Panc1 (cell line): ENCODE measurements around the gene RAB6D. TPM values are rescaled to one million over a fixed set of nuclear protein-coding genes. Genes with fewer than 3 reads are reported as not detected.
A peak's percentile ranks its signal among the peaks of the same experiment; 100 is the strongest.
"Not testable (repeated sequence)": the region's sequence is repeated elsewhere in the genome, so short reads cannot be mapped to it uniquely, and the experiment has no call there.

Experiments
- ATAC-seq: fragments of 200-7000 bp; cut with Tn5 transposase; 2 replicates; pipeline ENCODE4 v1.9.1; 2020; ENCODE audit warnings: mild to moderate bottlenecking, moderate library complexity
- Bru-seq: library from RNA; stranded (reverse); fragments of 400-500 nt; gene quantifications from one replicate; lab custom pipeline; 2021; lab: Mats Ljungman, UMichigan
- BruChase-seq, 2 experiments: library from RNA; stranded (reverse); fragments of 400-500 nt; gene quantifications; one replicate each; lab custom pipeline; 2021; lab: Mats Ljungman, UMichigan
- BruUV-seq: library from RNA; stranded (reverse); fragments of 400-500 nt; replicated peaks from 2 replicates; lab custom pipeline; 2021; lab: Mats Ljungman, UMichigan
- CTCF ChIA-PET: fragments of 300-600 bp; sonication (Branson Sonifier 250); formaldehyde crosslinking; loops from one replicate; lab custom pipeline; 2022; ENCODE audit warnings: antibody characterized with exemption; lab: Charles Lee
- POLR2A ChIA-PET: fragments of 300-600 bp; sonication (Branson Sonifier 250); formaldehyde crosslinking; loops from one replicate; lab custom pipeline; 2022; ENCODE audit warnings: antibody characterized with exemption; lab: Charles Lee
- DNase-seq: peaks from one replicate; pipeline ENCODE4 v3.0.0-alpha.2; 2010; ENCODE audit warnings: low read depth, low spot score
- H3K27ac ChIP-seq: 2 replicates; pipeline ENCODE4 v1.5.1; 2011; ENCODE audit warnings: mild to moderate bottlenecking, low read length, inconsistent platforms
- H3K27me3 ChIP-seq: fragments of 200-500 bp; sonication (Bioruptor generic); 2 replicates; pipeline ENCODE4 v1.6.0; 2014; ENCODE audit warnings: low read length, inconsistent platforms; ENCODE audit not compliant: control insufficient read depth, insufficient read depth
- H3K36me3 ChIP-seq: fragments of 200-500 bp; sonication (Bioruptor generic); 2 replicates; pipeline ENCODE4 v1.5.1; 2014; ENCODE audit warnings: inconsistent platforms, mild to moderate bottlenecking, low read length, moderate library complexity; ENCODE audit not compliant: control insufficient read depth, insufficient read depth
- H3K4me1 ChIP-seq: 2 replicates; pipeline ENCODE4 v1.5.1; 2011; ENCODE audit warnings: inconsistent platforms, mild to moderate bottlenecking, low read length, moderate library complexity; ENCODE audit not compliant: control insufficient read depth, insufficient read depth
- H3K4me3 ChIP-seq, 2 experiments: 2 replicates each; pipeline ENCODE4 v1.5.1; 2011 to 2012; ENCODE audit warnings: low read depth in 2 of 2, low read length in 2 of 2, mild to moderate bottlenecking in 2 of 2, inconsistent platforms in 1 of 2, moderate library complexity in 1 of 2
- H3K9me3 ChIP-seq: fragments of 200-500 bp; sonication (Bioruptor generic); 2 replicates; pipeline ENCODE4 v1.5.1; 2014; ENCODE audit warnings: low read depth, mild to moderate bottlenecking, inconsistent platforms, low read length, moderate library complexity; ENCODE audit not compliant: control insufficient read depth, insufficient read depth
- CTCF ChIP-seq: fragments of 450-650 bp; IDR thresholded peaks from 2 replicates; pipeline ENCODE4 v1.5.1; 2017; ENCODE audit warnings: mild to moderate bottlenecking
- POLR2AphosphoS5 ChIP-seq: IDR thresholded peaks from 2 replicates; pipeline ENCODE4 v1.6.1; 2012; ENCODE audit warnings: mild to moderate bottlenecking, low read depth, low read length, moderate library complexity
- REST ChIP-seq, 2 experiments: IDR thresholded peaks; 2 replicates each; pipeline ENCODE4 v1.6.1; 2011 to 2012; ENCODE audit warnings: low read depth in 2 of 2, control low read depth in 1 of 2, low read length in 1 of 2, mild to moderate bottlenecking in 1 of 2, moderate library complexity in 1 of 2; ENCODE audit not compliant: insufficient read depth in 1 of 2
- SIN3A ChIP-seq: IDR thresholded peaks from 2 replicates; pipeline ENCODE4 v1.6.1; 2012; ENCODE audit warnings: low read depth, mild to moderate bottlenecking, low read length, moderate library complexity, borderline replicate concordance; ENCODE audit not compliant: insufficient read depth
- TCF7L2 ChIP-seq: IDR thresholded peaks from 2 replicates; pipeline ENCODE4 v1.6.1; 2011; ENCODE audit warnings: mild to moderate bottlenecking, low read depth, low read length, inconsistent platforms
- in situ Hi-C: cut with HindIII; loops from 2 replicates; pipeline ENCODE4 v1.10.0; 2016; ENCODE audit warnings: low sequenced_read_pairs, low pct_unique_long_range_greater_than_20kb
- intact Hi-C: fragments of 100-400 bp; cut with micrococcal nuclease; formaldehyde crosslinking; loops from one replicate; pipeline ENCODE4 v1.10.0; 2022; ENCODE audit not compliant: unreplicated experiment
- long read RNA-seq: library from polyadenylated mRNA; unstranded; transcript quantifications from one replicate; pipeline ENCODE4 v2.0.0, GENCODE V29; 2021; ENCODE audit not compliant: unreplicated experiment
- polyA plus RNA-seq: library from polyadenylated mRNA; unstranded; fragments of >200 nt; gene quantifications from one replicate; pipeline ENCODE4 v1.2.1, GENCODE V29; 2012; ENCODE audit warnings: missing spikeins; ENCODE audit not compliant: insufficient read length
- total RNA-seq: library from RNA; stranded (reverse); gene quantifications from one replicate; pipeline ENCODE4 v1.2.1, GENCODE V29; 2021; ENCODE audit not compliant: unreplicated experiment

The RAB6D gene
- not detected for total RNA-seq
- polyA plus RNA-seq: 2.0 TPM
- not detected for Bru-seq, nascent RNA
- percentile 15 among the genes with signal in this experiment for BruChase-seq, experiment 1, labeled RNA remaining after a 2-hour chase
- percentile 16 among the genes with signal in this experiment for BruChase-seq, experiment 2, labeled RNA remaining after a 6-hour chase
- long read RNA-seq: 0 reads

- peak; percentile 88 for ATAC-seq
- peak within 1 kb of the TSS; percentile 27 to 33 for H3K4me3 ChIP-seq
- H3K4me1 ChIP-seq, BruUV-seq, H3K9me3 ChIP-seq, in situ Hi-C loops, H3K27ac ChIP-seq, DNase-seq, H3K36me3 ChIP-seq, intact Hi-C loops, POLR2A ChIA-PET, H3K27me3 ChIP-seq: not testable (repeated sequence)
- CTCF ChIA-PET: interaction anchor here (0.8 kb wide), 1 partner anchor 31 kb away, joined by 4 read pairs; no protein-coding TSS in a partner anchor
Observed at GRCh38 chr2:131363703-131364186, at the start of gene RAB6D. Gene RAB6D (minus strand): TSS chr2:131364168. CDS start chr2:131363720, 448 bp downstream.

DNA sequence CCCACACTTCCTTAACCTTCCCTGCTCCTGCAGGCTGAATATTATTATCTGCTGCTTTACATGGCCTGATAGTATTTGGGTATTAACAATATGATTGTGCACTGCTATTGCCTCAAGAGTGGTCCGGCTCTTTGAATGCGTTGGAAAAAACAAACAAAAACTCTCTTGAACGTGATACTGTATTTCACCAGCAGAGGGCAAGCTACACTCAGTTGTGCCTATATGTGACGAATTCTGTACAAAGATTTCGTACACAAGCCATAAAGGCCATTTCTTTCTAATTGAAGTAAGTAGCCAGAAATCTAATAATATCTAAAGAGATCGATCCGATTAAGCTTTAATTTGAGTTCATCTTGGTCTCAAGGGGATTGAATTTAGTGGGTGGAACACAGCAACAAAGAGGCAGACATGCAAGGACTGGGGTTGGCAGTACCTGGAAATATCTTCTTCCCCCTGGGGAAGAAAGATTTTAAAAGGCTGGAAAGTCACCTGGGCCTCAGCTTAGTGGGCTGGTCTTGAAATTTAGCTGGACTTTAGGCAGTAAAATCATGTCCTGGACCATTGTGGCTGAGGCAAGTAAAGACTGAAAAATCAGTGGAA lies 49.3 kb upstream of the RAB6D start:
- no TSS peak for BruUV-seq
- H3K4me3 ChIP-seq: no peak overlapping the region
- in situ Hi-C loops: no loop called here
- H3K36me3 ChIP-seq: no peaks in the 10 kb centered on the region
- peaks cover 6% of the 10 kb centered on the region; the same call in 1 of the 2 replicates for H3K4me1 ChIP-seq
- no peak overlapping the region for H3K27ac ChIP-seq
- DNase-seq (peak; percentile 47), ATAC-seq (peak; percentile 86)
- H3K27me3 ChIP-seq: peaks cover 25% of the 10 kb centered on the region
- H3K9me3 ChIP-seq: no peaks in the 10 kb centered on the region
- POLR2A ChIA-PET: no interaction called here
- intact Hi-C loops: loop anchor here (2.0 to 5.0 kb wide), 2 partner anchors 260 to 261 kb away; no protein-coding TSS in a partner anchor
- TF ChIP-seq REST (IDR thresholded peaks at IDR 0.05; ENCODE audit: insufficient read depth in 1 of 2, low read depth in 2 of 2, low read length in 1 of 2) (no peak), CTCF (peak; percentile 82)
- CTCF ChIA-PET: interaction anchor here (0.6 to 1.4 kb wide), 2 partner anchors 89 to 260 kb away, joined by 5 to 7 read pairs; no protein-coding TSS in a partner anchor

DNA sequence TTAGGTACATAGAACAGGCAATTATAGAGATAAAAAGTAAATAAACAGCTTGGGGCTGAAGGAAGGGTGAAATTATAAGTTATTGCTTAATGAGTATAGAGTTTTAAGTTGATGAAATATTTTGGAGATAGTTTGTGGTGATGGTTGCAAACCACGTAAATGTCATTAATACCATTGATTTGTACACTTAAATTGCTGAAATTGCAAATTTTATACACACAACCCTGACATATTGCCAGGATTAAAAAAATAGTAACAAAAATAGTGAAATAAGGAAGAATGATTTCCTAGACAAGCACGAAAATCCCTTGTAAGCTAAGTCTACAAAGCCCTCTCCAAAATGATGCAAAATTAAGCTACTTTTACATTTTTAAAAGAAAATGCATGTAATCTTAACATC lies 46.2 kb upstream of the RAB6D start:
- H3K36me3 ChIP-seq: no peaks in the 10 kb centered on the region
- H3K4me3 ChIP-seq: no peak overlapping the region
- no peaks in the 10 kb centered on the region for H3K9me3 ChIP-seq
- in situ Hi-C loops (no loop called here), intact Hi-C loops (loop anchor here (5.0 kb wide), 1 partner anchor 258 kb away; no protein-coding TSS in a partner anchor)
- POLR2A ChIA-PET: no interaction called here
- CTCF ChIA-PET: no interaction called here
- peaks cover 6% of the 10 kb centered on the region; the same call in 1 of the 2 replicates for H3K4me1 ChIP-seq
- TF ChIP-seq SIN3A (no peak), REST (IDR thresholded peaks at IDR 0.05; ENCODE audit: insufficient read depth in 1 of 2, low read depth in 2 of 2, low read length in 1 of 2) (no peak), TCF7L2 (no peak), POLR2AphosphoS5 (no peak), CTCF (no peak)
- H3K27ac ChIP-seq: no peak overlapping the region
- BruUV-seq: no TSS peak
- no peak for DNase-seq
- H3K27me3 ChIP-seq: peaks cover 12% of the 10 kb centered on the region; the same call in 1 of the 2 replicates
- no peak for ATAC-seq
